OCI-LY3 (cell line): ENCODE results near the gene PGBD2.

Experiments used
- H2AFZ ChIP-seq: fragments of 200-600, 300-600 bp; shearing (Covaris generic); 2 replicates; pipeline ENCODE4 v1.6.0; 2014; ENCODE audit warnings: antibody characterized with exemption, low read depth, low read length
- H3K27ac ChIP-seq: fragments of 200-600, 300-600 bp; sonication (generic); 2 replicates; pipeline ENCODE4 v1.5.1; 2014; ENCODE audit warnings: mild to moderate bottlenecking, low read length, moderate library complexity, mixed read lengths
- H3K27me3 ChIP-seq: fragments of 200-600, 300-600 bp; sonication (generic); 2 replicates; pipeline ENCODE4 v1.6.1; 2014; ENCODE audit warnings: low read depth, low read length, mixed read lengths
- H3K36me3 ChIP-seq: fragments of 200-600, 300-600 bp; sonication (generic); replicated peaks from 2 replicates; pipeline ENCODE3; 2014; ENCODE audit warnings: low read depth, low read length, mixed read lengths
- H3K4me1 ChIP-seq: fragments of 300-600, 200-600 bp; sonication (generic); 2 replicates; pipeline ENCODE4 v1.6.1; 2014; ENCODE audit warnings: low read length, mixed read lengths
- H3K4me2 ChIP-seq: fragments of 200-600, 300-600 bp; sonication (generic); 2 replicates; pipeline ENCODE4 v1.6.1; 2014; ENCODE audit warnings: low read length, mixed read lengths
- H3K4me3 ChIP-seq: fragments of 300-600, 200-600 bp; sonication (generic); 2 replicates; pipeline ENCODE4 v1.5.1; 2014; ENCODE audit warnings: antibody characterized with exemption, mild to moderate bottlenecking, low read length, moderate library complexity
- H3K79me2 ChIP-seq: fragments of 300-600, 200-600 bp; shearing (Covaris generic); 2 replicates; pipeline ENCODE4 v1.6.1; 2014; ENCODE audit warnings: mild to moderate bottlenecking, low read length, mixed read lengths
- H3K9ac ChIP-seq: fragments of 300-600, 200-600 bp; shearing (Covaris generic); 2 replicates; pipeline ENCODE4 v1.6.0; 2014; ENCODE audit warnings: mild to moderate bottlenecking, low read length, moderate library complexity
- H3K9me3 ChIP-seq: fragments of 200-600, 300-600 bp; shearing (Covaris generic); 2 replicates; pipeline ENCODE4 v1.6.1; 2014; ENCODE audit warnings: low read length, mixed read lengths; ENCODE audit not compliant: insufficient read depth
- H4K20me1 ChIP-seq: fragments of 200-600, 300-600 bp; sonication (generic); 2 replicates; pipeline ENCODE4 v1.6.1; 2016; ENCODE audit warnings: low read length, mixed read lengths; ENCODE audit not compliant: insufficient read depth
- EZH2phosphoT487 ChIP-seq: fragments of 200-600 bp; shearing (Covaris generic); IDR thresholded peaks from 2 replicates; pipeline ENCODE4 v1.6.1; 2018; ENCODE audit warnings: antibody characterized with exemption, mixed run types, low read depth
- TF ChIP-seq, protein P1 (sequence below): fragments of 200-600, 300-600 bp; sonication (generic); IDR thresholded peaks from 2 replicates; pipeline ENCODE4 v1.5.1; 2014; ENCODE audit warnings: antibody characterized with exemption, low read length, low read depth

The PGBD2 gene

DNA sequence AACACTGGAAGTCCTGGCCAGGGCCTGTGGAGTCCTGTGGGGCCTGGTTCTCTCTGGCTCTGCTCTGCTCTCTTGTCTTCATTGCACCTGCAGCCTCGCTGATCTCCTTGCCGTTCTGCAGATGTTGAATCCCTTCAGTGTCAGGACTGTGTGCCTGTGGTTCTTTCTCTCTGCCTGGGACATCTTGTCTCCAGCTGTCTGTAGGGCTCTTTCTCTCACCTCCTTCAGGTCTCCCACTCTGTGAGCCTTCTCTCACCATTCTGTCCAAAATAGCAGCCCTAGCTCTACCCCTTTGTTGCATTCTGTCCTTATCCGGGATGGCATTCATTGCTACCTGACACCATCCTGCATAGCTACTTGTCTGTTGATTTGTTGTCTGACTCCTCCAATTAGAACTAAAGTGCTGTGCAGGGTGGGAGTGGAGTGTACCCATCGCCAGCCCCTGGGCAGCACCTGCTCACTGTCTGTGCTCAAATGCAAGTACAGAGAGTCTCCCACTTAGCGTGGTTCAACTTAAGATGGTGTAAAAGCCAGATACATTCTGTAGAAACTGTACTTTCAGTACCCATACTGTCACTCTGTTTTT lies 8.9 kb downstream of the PGBD2 start:
- Histone ChIP-seq H3K9me3 (no peaks in the 10 kb centered on the region), H3K4me3 (no peak overlapping the region), H3K27me3 (no peaks in the 10 kb centered on the region), H4K20me1 (no peaks in the 10 kb centered on the region), H3K4me2 (no peak overlapping the region), H3K9ac (no peak overlapping the region), H2AFZ (no peak overlapping the region), H3K4me1 (no peaks in the 10 kb centered on the region), H3K79me2 (no peaks in the 10 kb centered on the region), H3K27ac (no peak overlapping the region), H3K36me3 (peaks cover 24% of the 10 kb centered on the region)
- TF ChIP-seq EZH2phosphoT487 = no peak
- TF ChIP-seq, protein P1, sequence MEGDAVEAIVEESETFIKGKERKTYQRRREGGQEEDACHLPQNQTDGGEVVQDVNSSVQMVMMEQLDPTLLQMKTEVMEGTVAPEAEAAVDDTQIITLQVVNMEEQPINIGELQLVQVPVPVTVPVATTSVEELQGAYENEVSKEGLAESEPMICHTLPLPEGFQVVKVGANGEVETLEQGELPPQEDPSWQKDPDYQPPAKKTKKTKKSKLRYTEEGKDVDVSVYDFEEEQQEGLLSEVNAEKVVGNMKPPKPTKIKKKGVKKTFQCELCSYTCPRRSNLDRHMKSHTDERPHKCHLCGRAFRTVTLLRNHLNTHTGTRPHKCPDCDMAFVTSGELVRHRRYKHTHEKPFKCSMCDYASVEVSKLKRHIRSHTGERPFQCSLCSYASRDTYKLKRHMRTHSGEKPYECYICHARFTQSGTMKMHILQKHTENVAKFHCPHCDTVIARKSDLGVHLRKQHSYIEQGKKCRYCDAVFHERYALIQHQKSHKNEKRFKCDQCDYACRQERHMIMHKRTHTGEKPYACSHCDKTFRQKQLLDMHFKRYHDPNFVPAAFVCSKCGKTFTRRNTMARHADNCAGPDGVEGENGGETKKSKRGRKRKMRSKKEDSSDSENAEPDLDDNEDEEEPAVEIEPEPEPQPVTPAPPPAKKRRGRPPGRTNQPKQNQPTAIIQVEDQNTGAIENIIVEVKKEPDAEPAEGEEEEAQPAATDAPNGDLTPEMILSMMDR = no peak

DNA sequence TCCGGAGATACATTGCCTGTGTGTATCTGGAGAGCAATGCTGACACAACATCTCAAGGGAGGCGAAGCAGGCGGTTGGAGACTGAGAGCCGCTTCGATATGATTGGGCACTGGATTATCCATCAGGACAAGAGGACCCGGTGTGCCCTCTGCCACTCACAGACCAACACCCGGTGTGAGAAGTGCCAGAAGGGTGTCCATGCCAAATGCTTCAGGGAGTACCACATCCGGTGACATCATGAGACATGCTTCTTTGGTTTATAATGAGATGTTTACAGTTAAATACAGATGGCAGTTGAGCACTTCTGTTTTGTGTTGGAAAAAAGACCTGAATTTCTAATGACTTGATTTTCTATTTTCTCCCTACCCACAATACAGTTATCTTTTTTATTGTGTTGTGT lies 12.1 kb downstream of the PGBD2 start:
- H3K36me3 ChIP-seq = peaks cover 24% of the 10 kb centered on the region
- no peak overlapping the region for H3K9ac ChIP-seq
- H3K79me2 ChIP-seq = no peaks in the 10 kb centered on the region
- no peaks in the 10 kb centered on the region for H4K20me1 ChIP-seq
- no peaks in the 10 kb centered on the region for H3K9me3 ChIP-seq
- H3K27ac ChIP-seq = no peak overlapping the region
- H3K4me1 ChIP-seq = no peaks in the 10 kb centered on the region
- no peak overlapping the region for H2AFZ ChIP-seq
- TF ChIP-seq, protein P1 = no peak
- no peak for TF ChIP-seq EZH2phosphoT487
- no peak overlapping the region for H3K4me2 ChIP-seq
- no peaks in the 10 kb centered on the region for H3K27me3 ChIP-seq
- no peak overlapping the region for H3K4me3 ChIP-seq

DNA sequence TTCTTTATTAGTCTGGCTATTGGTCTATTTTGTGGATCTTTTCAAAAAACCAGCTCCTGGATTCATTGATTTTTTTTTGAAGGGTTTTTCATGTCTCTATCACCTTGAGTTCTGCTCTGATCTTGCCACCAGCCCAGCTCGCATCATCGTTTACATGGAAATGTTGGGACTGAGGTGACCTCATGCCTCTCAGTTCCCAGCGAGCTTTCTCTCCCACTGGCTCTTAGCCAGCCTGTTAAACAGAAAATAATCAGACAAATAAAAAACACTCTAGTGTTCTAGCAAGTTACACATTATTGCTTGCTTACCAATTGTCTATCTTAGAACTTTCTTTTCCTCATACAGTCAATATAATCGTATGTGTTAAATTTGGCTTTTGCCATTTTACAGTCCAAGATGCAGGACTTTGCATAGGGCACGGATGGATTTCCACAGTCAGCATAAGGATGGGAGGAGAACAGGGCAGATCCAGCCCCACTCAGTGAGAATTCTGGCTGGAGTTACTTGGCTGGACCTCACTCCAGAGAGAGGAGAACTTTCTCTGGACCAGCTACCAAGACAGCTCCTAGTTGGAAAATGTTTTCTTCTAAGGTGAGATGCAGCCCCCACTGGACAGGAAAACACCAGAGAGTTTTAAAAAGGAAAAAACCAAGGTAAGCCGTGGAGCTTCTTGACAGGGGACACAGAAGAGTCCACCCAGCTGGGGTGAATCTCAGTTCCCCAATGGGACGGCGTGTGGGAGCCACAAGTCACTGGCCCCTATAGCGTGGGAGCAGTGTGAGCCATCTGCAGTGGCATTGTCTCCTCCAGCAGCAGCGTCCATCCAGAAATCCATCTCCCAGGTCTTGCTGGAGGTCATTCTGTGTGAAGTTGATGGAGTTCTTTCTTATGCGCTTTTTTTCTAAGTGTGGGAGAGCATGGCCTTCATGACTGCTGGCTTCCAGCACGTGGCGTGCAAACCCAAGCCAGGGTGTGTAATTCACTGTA lies 17.6 kb downstream of the PGBD2 start:
- Histone ChIP-seq H4K20me1 (no peaks in the 10 kb centered on the region), H3K4me3 (no peak overlapping the region), H3K79me2 (no peaks in the 10 kb centered on the region), H3K27ac (no peak overlapping the region), H3K9ac (no peak overlapping the region), H3K4me1 (peaks cover 5% of the 10 kb centered on the region), H3K4me2 (no peak overlapping the region), H3K9me3 (no peaks in the 10 kb centered on the region), H2AFZ (no peak overlapping the region), H3K27me3 (no peaks in the 10 kb centered on the region), H3K36me3 (no peaks in the 10 kb centered on the region)
- TF ChIP-seq EZH2phosphoT487 = no peak
- TF ChIP-seq, protein P1 = no peak
